SH-SY5Y (cell line): ENCODE data around the gene KLHL13.

Experiments used
- GATA2 ChIP-seq: IDR thresholded peaks from 2 replicates; pipeline ENCODE4 v1.6.1; 2011; ENCODE audit warnings: mild to moderate bottlenecking, low read depth, low read length
- GATA3 ChIP-seq: IDR thresholded peaks from 2 replicates; pipeline ENCODE4 v1.6.1; 2011; ENCODE audit warnings: low read depth, mild to moderate bottlenecking, low read length, moderate library complexity

DNA sequence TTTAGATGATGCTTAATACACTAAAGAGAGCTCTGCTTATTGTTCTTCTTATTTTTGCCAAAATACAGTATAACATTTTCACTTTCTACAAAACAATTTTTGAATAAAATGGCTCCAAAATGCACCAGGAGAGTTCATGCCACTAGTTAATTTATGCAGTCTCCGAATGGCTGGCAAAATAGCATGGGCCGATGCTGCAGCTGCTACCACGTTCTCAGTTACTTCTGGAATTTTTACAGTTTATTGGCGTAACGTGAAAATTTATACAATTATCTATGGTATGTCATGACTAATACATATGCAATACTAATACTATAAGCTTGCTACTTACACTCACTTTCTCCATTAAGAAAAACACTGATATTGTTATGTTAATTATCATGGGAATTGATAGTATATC is 16.5 kb downstream of the KLHL13 start:
- no peak for TF ChIP-seq GATA3
- TF ChIP-seq GATA2, result no peak
